Bronchus fibroblast of lung (primary cell): ENCODE data around the gene H2BK1. TPM values are rescaled to one million over a fixed set of nuclear protein-coding genes. Genes with fewer than 3 reads are reported as not detected.

Experiments
- total RNA-seq: library from RNA; depleted of rRNA; stranded (reverse); fragments of >200 nt; gene quantifications from 2 replicates; pipeline ENCODE4 v1.2.3, GENCODE V29; 2015

Gene H2BK1
- not detected in 2 replicates for total RNA-seq

DNA sequence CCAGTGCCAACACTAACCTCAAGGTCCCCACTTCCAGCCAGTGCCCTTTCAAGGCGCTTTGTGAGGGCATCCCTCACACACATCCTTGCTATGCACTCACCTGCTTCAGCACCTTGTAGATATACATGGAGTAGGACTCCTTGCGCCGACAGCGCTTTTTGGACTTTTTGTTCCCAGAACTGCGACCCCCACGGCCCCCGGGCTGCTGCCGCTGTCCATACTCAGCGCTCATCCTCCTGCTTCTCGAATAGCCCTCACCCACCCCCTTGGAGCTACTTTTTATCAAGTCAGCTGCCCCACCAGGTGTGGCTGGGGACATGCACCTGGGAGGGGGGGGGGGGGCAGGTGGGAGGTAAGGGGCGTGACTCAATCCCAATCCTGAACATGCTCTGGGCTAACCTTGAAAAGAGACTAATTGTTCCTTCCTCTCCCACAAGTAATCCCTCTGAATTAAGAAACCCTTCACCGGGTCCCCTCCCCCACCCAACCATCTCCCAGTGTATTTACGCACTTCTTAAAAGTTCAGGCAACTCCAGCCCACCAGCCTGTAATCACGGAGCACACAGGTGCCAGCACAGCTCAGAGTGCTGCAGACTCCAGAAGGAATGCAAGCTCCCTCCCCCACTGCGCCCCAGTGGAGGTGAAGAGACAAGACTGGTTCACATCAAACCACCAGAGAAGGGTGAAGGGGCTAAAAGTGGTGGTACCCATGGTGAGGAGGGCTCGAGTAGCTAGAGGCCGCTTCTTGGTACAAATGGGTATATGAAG lies at the start of gene H2BK1:
Gene H2BK1 (minus strand): TSS at position 402 of the 768 bp plus-strand sequence. CDS start 170 bp downstream, at position 232.

DNA sequence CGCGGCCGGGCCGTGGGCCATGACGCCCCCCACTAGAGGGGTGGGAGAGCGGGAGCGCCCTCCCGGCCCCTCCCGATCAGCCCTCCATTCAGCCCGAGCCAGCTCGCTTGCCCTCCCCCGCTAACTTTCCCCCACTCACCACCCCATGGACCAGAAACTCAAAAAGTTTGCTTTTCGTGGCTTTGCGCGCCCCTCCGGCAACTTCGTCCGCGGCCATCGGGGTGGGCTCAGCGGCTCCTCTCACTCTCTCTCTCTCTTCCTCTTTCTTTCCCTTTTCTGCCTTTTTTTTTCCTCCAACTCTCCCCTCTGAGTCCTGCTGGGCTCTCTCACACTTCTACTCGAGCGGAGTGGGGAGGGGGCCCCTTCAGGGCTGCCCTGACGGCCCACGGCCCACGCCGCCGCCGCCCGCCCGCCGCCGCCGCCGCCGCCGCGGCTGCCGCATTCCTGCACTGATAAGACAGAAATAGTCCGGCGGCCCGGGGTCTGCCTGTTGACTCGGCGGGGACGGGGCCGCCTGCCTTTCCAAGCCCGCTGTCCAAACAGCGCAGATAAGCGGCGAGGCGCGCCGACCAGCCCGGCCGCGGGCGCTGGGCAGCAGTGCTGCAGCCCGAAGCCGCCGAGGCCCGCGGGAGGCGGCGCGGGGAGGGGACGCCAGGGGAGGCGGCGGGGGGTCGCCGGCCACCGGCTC lies 38.2 kb upstream of the H2BK1 start, which contains the start of gene SMARCD3:
Gene SMARCD3 (minus strand): TSS at position 349 of the 688 bp plus-strand sequence. CDS start 132 bp downstream, at position 217.

DNA sequence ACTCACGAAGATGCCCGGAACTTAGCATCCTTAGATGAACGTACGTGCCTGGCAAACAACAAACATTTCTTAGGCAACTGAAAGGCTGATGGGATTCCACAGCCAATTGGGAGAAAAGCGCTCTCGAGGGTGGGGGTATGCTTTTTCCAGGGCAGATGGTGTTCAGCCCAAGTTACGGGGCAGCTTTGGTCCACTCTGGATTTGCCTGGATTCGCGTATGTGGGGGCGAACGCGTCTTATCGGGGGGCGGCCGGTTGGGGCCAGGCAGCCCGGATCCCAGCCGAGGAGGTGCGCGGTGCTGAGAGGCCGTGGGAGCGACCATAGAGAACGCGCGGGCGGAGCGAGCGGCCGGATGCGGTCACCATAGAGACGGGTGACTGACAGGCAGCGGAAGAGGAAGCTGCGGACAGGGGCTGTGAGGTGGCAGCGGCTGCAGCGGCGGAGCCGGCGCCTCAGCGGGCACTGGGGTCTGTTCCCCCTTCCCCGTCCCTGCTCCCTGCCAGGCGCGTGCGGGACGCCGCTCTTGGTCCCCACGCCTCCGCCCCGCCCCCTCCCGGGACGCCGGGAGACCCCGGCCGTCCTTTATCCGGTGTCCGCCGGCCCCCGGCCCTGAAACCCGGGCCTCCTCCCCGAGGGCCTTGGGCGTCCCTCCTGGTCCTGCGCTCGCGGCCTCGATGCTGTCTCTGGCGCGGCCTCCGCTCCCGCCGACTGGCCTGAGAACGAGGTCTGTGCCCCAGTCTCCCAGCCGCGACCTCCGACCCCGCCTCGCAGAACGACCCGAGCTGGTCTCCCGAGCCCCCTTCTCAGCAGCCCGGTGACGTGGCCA lies 22.0 kb upstream of the H2BK1 start, which contains the start of gene CHPF2:
Gene CHPF2 (plus strand): TSS at position 393 of the 826 bp plus-strand sequence. CDS start 1,529 bp downstream, outside the sequence.

DNA sequence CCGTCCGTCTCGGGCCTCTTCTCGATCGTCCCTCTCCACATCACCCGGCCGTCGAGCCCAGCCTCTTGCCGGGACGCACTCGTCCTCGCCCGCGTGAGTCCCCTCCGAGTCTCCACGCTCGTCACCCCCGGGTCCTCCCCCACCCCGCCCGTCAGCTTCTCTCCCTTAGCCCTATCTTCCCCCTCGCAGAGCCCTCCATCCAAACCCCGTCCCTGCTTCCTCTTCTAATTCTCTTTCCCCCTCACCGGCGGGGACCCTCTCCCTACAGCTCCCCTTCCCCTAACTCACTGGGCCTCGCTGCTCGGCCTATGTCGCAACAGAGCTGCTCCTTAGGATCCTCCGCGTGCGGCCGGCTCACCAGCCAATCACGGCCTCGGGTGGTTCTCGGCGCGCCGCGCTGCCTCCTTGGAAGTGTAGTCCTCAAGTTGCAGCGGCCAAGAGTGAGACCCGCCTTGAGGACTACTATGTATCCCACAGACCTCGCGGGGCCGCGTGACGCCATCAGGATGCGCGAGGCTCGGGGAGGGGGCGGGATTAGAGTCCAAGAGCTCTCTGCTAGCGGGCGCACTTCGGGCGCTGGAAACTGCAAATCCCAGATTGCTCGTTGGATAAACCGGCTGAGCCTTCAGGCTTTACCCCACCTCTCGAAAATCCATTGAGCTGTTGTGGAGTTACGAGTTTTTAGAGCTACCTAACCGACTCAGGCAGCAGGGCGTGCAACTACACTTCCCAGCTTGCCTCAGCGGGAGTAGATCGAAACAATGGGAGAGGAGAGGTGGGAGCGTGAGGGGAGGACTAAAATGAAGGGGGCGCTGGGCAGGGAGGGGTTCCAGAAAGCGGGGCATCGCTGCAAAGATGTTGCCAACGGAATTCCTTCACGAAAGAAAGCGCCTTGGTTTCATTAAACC lies 16.8 kb upstream of the H2BK1 start, which contains the start of gene ABCF2:
Gene ABCF2 (minus strand): TSS at position 331 of the 908 bp plus-strand sequence. CDS start 747 bp downstream, outside the sequence.

DNA sequence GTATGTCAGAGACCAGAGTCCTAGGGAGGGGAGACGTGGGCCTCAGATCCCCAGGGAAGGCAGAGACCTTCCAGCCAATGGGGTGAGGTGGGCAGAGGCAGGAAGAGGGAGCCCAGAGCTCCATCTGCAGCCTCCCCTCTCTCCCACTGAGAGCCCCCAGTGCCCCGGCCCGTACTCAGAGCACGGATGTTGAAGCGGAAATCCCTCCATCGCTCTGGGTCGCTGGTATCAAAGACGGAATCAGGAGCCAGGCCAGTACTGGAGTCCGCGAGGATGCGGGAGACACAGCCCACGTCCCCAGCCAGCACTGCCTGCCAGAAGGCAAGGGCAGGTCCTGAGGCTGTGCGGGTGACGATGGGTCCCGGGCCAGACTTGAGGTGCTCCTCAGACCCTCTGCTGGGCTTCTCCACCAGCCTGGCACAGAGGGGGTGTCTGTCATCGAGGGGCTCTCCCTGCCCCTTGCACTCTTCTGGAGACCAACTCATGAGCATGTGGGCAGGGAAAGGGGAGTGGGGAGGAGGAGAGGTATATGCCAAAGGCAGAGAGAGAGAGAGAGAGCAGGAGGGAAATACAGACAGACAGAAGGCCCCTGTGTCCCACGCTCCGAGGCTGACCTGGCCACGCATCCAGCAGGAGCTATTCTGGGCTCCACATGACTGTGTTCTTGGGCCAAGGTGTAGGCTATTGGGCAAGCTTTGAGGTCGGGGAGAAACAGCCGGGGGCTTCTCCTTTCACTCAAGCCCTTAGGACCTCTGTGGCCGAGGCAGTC lies 23.5 kb downstream of the H2BK1 start, which contains the start of gene ASB10:
Gene ASB10 (minus strand): TSS at position 611 of the 769 bp plus-strand sequence. CDS start 120 bp downstream, at position 491.

DNA sequence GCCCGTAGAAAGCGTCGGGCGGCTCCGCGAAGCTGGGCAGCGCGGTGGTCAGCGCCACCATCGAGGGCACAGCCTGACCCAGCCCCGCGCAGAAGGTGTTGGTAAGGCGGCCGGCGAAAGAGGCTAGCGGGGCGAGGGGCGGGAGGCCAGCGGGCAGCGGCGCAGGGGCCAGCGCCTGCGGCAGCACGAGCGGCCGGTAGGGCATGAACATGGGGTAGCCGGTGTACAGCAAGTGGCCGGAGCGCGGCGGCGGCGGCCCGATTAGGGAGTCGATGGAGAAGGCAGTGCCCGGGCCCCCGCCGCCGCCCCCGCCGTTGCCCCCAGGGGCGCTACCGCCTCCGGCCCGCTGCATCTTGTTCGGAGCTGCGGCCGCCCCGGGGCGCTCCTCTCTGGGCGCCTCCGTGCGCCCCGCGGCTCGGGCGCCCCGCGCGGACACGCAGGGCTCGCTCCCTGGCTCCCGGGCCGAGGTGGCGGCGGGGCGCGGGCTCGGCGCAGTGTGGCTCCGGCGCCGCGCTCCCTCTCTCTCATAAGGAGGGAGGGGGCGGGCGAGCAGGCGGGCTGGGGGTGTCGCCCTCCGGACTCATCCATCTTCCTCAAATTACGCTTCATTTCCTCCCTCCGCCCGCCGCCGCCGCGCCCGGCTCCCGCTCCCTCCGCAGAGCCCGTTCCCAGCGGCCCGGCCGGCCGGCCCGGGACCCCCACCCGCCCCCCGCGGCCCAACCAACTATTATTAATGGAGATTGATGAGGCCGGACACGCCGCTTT lies 42.9 kb downstream of the H2BK1 start, which contains the start of gene GBX1:
Gene GBX1 (minus strand): TSS at position 498 of the 765 bp plus-strand sequence. CDS start 146 bp downstream, at position 352.

Other genes with a start within 250 kb of the H2BK1 start
- 0.15 TPM in 1 of 2 replicates, not detected in the other for gene KCNH2, start 232.2 kb downstream of the H2BK1 start, total RNA-seq
- gene NOS3, start 219.5 kb downstream of the H2BK1 start, total RNA-seq, result 4.3 and 4.9 TPM in 2 replicates
- 0.15 TPM in 1 of 2 replicates, not detected in the other for gene ATG9B, start 186.0 kb downstream of the H2BK1 start, total RNA-seq
- gene ABCB8, start 182.0 kb downstream of the H2BK1 start, total RNA-seq, result 41.2 and 44.2 TPM in 2 replicates
- under 0.01 and 0.17 TPM in 2 replicates for gene ASIC3, start 162.0 kb downstream of the H2BK1 start, total RNA-seq
- gene CDK5, start 152.6 kb downstream of the H2BK1 start, total RNA-seq, result 18.7 and 23.5 TPM in 2 replicates
- gene SLC4A2, start 150.9 kb downstream of the H2BK1 start, total RNA-seq, result 68.6 and 91.9 TPM in 2 replicates
- 69.6 and 71.1 TPM in 2 replicates for gene FASTK, start 129.7 kb downstream of the H2BK1 start, total RNA-seq
- gene TMUB1, start 127.0 kb downstream of the H2BK1 start, total RNA-seq, result 75.5 and 79.1 TPM in 2 replicates
- gene AGAP3, start 124.0 kb downstream of the H2BK1 start, total RNA-seq, result 29.9 and 33.4 TPM in 2 replicates
- not detected in 2 replicates for gene GBX1, start 42.8 kb downstream of the H2BK1 start, total RNA-seq
- gene ASB10, start 23.2 kb downstream of the H2BK1 start, total RNA-seq, result not detected in 2 replicates
- 63.2 and 67.9 TPM in 2 replicates for gene ABCF2, start 16.7 kb upstream of the H2BK1 start, total RNA-seq
- gene CHPF2, start 22.0 kb upstream of the H2BK1 start, total RNA-seq, result 46.1 and 47.4 TPM in 2 replicates
- 22.4 and 26.9 TPM in 2 replicates for gene SMARCD3, start 38.2 kb upstream of the H2BK1 start, total RNA-seq
- gene NUB1, start 131.3 kb upstream of the H2BK1 start, total RNA-seq, result 22.7 and 29.6 TPM in 2 replicates
- 3.9 and 6.7 TPM in 2 replicates for gene WDR86, start 199.6 kb upstream of the H2BK1 start, total RNA-seq
- gene CRYGN, start 229.7 kb upstream of the H2BK1 start, total RNA-seq, result not detected in 2 replicates